CD4-positive, alpha-beta T cell treated with Interleukin-2 at 100 ng/mL for 4 hours (primary cell): ENCODE results near the gene NLRP4.
"Not testable (repeated sequence)": the region's sequence is repeated elsewhere in the genome, so short reads cannot be mapped to it uniquely, and the experiment has no call there.

Experiments used
- DNase-seq: peaks from one replicate; pipeline ENCODE4 v3.0.0-alpha.2; 2020; ENCODE audit warnings: low spot score

NLRP4 gene

GRCh38 chr19:55898911-55899310 is 62.6 kb downstream of the NLRP4 start:
- no peak for DNase-seq

GRCh38 chr19:55901369-55902079 is 65.2 kb downstream of the NLRP4 start:
- DNase-seq, result no peak

GRCh38 chr19:55902080-55902751 is 65.9 kb downstream of the NLRP4 start:
- DNase-seq, result no peak

GRCh38 chr19:55907286-55907685 is 70.9 kb downstream of the NLRP4 start:
- DNase-seq, result no peak

- DNase-seq, result no peak
Measured at GRCh38 chr19:55907746-55908145, 71.4 kb downstream of the NLRP4 start.

GRCh38 chr19:55909801-55910200 is 73.5 kb downstream of the NLRP4 start:
- no peak for DNase-seq

GRCh38 chr19:55912916-55913315 is 76.6 kb downstream of the NLRP4 start:
- no peak for DNase-seq

- DNase-seq, result no peak
Measured at GRCh38 chr19:55913643-55914268, 77.4 kb downstream of the NLRP4 start.

GRCh38 chr19:55923556-55923955 is 87.2 kb downstream of the NLRP4 start:
- no peak for DNase-seq

- no peak for DNase-seq
Measured at GRCh38 chr19:55927991-55928390, 91.7 kb downstream of the NLRP4 start.

- not testable (repeated sequence) for DNase-seq
Measured at GRCh38 chr19:55929258-55929657, 92.9 kb downstream of the NLRP4 start.

- no peak for DNase-seq
Measured at GRCh38 chr19:55930996-55931515, 94.7 kb downstream of the NLRP4 start.
